ENCODE data around the gene MRPS35.

The MRPS35 gene

DNA sequence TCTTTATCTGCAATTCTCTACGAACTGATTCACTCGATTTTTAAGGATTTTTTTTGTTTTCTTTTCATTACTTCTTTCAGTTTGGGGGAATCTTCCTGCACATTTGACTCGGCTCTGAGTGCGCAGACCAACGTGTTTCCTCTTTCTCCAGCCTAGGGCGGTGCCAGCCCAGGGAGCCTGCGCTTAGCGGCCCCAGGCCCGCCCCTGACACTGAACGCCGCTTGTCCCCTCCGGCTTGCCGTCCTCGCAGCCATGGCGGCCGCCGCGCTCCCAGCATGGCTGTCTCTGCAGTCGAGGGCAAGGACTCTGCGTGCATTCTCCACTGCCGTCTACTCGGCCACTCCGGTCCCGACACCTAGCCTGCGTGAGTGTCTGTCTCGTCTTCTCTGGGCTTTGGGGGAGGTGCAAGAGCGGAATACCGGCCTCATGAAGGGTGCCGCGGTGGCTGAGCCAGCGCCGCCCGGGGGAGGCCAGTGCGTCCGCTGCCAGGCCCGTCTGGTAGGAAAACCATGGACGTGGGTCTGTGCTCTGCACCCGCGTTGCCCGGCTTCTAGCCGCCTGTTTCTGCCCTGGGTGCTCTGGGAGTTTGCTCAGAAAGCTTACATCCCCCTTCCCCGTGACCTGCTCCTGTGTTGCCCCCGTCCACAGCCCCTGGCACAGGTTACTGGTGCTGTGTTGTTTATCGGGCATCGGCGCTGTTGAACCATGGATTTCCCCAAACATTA lies at the start of gene MRPS35:
Gene MRPS35 (plus strand): TSS at position 241 of the 725 bp plus-strand sequence. CDS start 12 bp downstream, at position 253.
- no peak for TF ChIP-seq GATA2 (IDR thresholded peaks at IDR 0.05; ENCODE audit: low read depth, low read length)
- no peak for TF ChIP-seq GATA3 (IDR thresholded peaks at IDR 0.05; ENCODE audit: low read depth, low read length)

- no peak for TF ChIP-seq GATA3 (IDR thresholded peaks at IDR 0.05; ENCODE audit: low read depth, low read length)
- TF ChIP-seq GATA2 (IDR thresholded peaks at IDR 0.05; ENCODE audit: low read depth, low read length), result no peak
Observed at GRCh38 chr12:27665704-27666103, 44.9 kb upstream of the MRPS35 start.

DNA sequence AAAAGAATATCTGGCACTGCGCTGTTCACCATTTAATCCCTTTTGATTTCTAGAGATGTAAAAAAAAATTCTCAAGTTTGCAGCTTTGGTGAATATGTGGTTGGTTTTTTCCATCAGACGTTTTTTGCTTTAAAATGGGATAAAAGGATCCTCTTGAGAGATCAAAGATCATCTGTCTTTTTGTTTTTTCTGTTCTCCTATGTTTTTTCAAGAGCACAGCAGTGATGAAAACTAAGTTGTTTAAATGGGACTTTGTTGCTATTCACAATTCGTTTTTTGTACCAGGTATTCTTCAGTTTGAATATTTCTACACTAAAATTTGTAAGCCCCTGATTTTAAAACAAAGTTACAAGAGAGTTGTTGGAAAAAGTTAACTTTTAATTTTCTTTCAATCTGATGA lies 44.1 kb upstream of the MRPS35 start:
- TF ChIP-seq GATA3 (IDR thresholded peaks at IDR 0.05; ENCODE audit: low read depth, low read length), result no peak
- TF ChIP-seq GATA2 (IDR thresholded peaks at IDR 0.05; ENCODE audit: low read depth, low read length), result no peak

GRCh38 chr12:27667540-27667939 lies 43.1 kb upstream of the MRPS35 start:
- TF ChIP-seq GATA3 (IDR thresholded peaks at IDR 0.05; ENCODE audit: low read depth, low read length) (no peak), GATA2 (IDR thresholded peaks at IDR 0.05; ENCODE audit: low read depth, low read length) (no peak)

DNA sequence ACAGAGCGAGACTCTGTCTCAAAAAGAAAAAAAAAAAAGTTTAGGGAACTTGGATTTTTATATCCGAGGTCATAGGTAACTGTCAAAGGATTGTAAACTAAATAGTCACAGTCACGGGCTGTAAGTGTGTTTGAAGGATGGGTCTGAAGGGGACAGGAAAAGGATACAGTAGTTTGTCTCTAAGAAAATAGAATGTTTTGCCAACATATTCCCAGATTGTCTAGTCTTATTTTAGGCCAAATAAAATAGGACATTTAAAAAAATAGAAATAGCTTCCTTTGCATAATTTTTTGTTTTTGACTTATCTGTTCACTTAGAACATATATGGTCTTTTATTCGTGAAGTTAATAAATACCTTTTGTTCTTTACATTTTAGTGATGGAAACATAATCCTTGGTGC lies 38.6 kb upstream of the MRPS35 start:
- TF ChIP-seq GATA3 (IDR thresholded peaks at IDR 0.05; ENCODE audit: low read depth, low read length), result no peak
- TF ChIP-seq GATA2 (IDR thresholded peaks at IDR 0.05; ENCODE audit: low read depth, low read length), result no peak

GRCh38 chr12:27672643-27673042 lies 38.0 kb upstream of the MRPS35 start:
- no peak for TF ChIP-seq GATA2 (IDR thresholded peaks at IDR 0.05; ENCODE audit: low read depth, low read length)
- no peak for TF ChIP-seq GATA3 (IDR thresholded peaks at IDR 0.05; ENCODE audit: low read depth, low read length)

DNA sequence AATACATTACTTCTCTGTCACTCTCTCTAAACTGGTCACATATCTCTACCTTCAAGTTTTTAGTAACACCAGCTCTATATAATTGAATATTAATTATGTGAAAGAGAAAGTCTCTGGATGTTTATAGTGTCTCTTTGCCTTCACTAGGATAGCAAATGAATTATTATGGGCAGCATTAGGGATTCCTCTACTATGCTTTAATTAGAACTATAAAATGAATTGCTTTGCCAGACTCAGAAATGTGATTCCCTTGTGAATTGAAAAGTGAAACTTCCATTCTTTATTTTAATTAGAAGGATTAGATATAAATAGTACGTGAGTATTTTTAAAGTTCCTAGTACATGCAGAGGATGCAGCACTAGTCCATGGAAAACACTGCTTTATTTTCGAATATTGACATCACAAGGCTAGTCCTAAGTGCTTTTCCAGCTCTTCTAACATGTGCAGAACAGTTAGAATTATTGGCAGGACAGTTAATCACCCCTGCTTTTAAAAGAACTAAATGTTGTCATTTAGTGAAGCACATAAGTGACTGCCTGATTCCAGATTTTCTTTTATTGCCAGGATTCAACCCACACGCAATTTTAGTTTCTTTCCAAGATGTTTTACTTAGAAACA lies 37.4 kb upstream of the MRPS35 start:
- no peak for TF ChIP-seq GATA3 (IDR thresholded peaks at IDR 0.05; ENCODE audit: low read depth, low read length)
- TF ChIP-seq GATA2 (IDR thresholded peaks at IDR 0.05; ENCODE audit: low read depth, low read length), result no peak

GRCh38 chr12:27674989-27675388 lies 35.6 kb upstream of the MRPS35 start:
- TF ChIP-seq GATA3 (IDR thresholded peaks at IDR 0.05; ENCODE audit: low read depth, low read length) (no peak), GATA2 (IDR thresholded peaks at IDR 0.05; ENCODE audit: low read depth, low read length) (no peak)

GRCh38 chr12:27680619-27681018 lies 30.0 kb upstream of the MRPS35 start:
- TF ChIP-seq GATA2 (IDR thresholded peaks at IDR 0.05; ENCODE audit: low read depth, low read length) (no peak), GATA3 (IDR thresholded peaks at IDR 0.05; ENCODE audit: low read depth, low read length) (no peak)

DNA sequence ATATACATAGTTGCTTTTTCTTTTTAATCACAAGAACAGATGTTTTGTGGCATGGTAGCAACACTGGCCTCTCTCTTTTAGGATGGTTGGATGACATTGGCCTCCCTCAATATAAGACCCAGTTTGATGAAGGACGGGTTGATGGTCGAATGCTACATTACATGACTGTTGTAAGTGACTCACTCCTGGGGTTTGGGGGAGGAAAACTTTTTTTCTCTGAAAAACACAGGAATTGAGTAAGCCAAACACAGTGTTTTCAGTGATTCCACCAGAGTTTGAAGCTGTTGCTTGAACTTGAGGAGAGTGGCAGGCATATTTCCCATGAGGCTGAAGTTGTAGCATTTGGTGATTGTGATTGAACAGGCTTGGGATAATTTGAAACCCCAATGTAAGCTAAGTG lies 28.1 kb upstream of the MRPS35 start:
- no peak for TF ChIP-seq GATA2 (IDR thresholded peaks at IDR 0.05; ENCODE audit: low read depth, low read length)
- no peak for TF ChIP-seq GATA3 (IDR thresholded peaks at IDR 0.05; ENCODE audit: low read depth, low read length)

DNA sequence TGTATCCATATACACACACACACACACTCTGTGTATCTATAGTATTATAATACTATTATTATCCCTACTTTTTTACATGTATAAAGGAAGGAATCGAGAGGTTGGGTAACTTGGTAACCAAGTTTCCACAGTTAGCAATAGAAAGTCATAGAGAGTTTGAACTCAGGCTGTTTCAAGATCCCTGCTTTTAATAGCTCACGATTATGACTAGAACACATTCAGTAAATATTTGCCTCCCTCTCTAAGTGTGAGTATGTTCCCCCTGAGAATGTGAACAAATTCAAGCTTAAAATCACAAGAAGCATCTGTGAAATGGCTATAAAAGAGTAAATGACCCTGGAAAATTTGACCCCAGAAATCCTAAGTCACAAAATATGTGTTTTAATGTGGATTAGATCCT lies 25.4 kb upstream of the MRPS35 start:
- TF ChIP-seq GATA3 (IDR thresholded peaks at IDR 0.05; ENCODE audit: low read depth, low read length) (no peak), GATA2 (IDR thresholded peaks at IDR 0.05; ENCODE audit: low read depth, low read length) (no peak)

DNA sequence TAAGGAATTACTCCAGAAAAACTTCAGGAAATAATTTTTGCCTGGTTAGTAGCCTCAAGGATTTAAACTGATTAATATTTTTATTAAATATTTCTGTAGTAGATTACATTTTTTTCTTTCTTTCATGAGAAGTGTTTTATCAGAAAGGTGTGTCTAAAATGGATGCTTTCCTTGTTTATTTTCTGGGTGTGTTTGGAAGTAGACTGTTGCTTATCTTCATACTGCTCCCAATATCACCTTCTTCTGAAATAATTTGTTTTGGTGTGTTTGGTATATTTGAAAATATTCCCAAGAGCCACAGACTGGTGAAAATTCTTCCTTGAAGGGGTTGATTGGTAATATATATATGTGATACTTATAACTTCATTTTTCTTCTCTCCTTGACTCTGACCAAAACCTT lies 24.5 kb upstream of the MRPS35 start:
- TF ChIP-seq GATA2 (IDR thresholded peaks at IDR 0.05; ENCODE audit: low read depth, low read length), result no peak
- no peak for TF ChIP-seq GATA3 (IDR thresholded peaks at IDR 0.05; ENCODE audit: low read depth, low read length)

DNA sequence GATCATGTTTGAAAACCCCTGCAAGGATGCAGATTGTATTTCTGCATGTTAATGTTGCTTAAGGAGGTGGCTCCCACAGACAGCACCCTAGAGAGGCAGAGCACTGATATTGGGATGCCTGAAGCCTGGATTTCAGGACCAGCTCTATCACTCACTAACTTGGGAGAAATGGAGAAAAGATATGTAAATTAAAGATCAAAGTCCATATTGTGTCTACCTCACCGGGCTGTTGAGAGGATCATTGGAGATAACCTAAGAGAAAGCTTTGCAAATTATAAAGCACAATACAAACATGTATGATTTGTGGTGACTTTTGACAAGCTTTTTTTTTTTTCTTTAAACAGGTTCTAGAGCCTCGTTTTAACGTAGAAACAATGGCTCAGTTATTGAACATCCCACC lies 22.0 kb upstream of the MRPS35 start:
- no peak for TF ChIP-seq GATA2 (IDR thresholded peaks at IDR 0.05; ENCODE audit: low read depth, low read length)

DNA sequence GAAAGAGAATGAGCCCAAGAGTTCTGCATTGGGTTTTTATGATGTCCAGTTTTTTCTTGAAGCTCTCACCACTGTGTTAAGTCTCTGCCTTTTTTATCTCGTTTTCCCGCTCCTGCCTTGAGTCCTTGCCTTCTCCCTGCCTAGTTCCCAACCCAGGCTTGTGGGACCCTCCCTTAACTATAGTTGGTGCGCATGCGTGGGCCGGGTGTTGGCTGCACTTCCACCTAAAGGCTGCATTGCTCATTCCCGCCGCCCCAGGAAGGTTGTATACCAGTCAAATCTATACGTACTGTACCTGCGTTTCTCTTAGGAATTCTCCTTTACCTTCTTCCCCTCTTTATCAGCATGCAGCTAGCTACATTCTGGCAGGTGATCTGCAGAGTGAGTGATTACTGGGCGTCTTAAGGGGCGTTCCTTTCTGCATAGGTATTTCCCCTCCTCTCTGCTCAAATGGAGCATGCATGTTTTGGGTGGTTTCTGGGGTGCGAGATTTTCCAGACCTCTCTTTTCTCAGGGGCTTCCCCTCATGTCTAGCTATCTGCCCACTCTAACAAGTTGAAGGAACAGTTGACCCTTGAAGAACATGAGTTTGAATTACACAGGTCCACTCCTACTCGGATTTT lies 21.0 kb upstream of the MRPS35 start:
- TF ChIP-seq GATA2 (IDR thresholded peaks at IDR 0.05; ENCODE audit: low read depth, low read length) (no peak), GATA3 (IDR thresholded peaks at IDR 0.05; ENCODE audit: low read depth, low read length) (no peak)

DNA sequence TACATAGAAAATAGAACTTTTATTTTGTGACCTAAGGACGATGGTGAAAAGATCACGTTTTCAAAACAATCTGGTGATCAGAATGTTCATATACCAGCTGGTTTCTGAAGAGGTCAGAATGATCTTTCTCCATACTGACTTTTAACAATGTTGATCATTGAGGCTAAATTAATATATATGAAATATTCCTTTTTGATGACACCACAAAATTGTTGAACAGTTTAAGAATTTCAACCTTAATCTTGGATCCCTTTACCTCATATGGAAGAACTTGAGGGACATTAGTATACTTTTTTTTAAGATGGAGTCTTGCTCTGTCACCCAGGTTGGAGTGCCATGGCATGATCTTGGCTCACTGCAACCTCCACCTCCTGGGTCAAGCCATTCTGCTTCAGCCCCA lies 17.2 kb upstream of the MRPS35 start:
- no peak for TF ChIP-seq GATA3 (IDR thresholded peaks at IDR 0.05; ENCODE audit: low read depth, low read length)
- TF ChIP-seq GATA2 (IDR thresholded peaks at IDR 0.05; ENCODE audit: low read depth, low read length), result no peak
